ENCODE data around the gene GPR158. TPM values are rescaled to one million over a fixed set of nuclear protein-coding genes. Genes with fewer than 3 reads are reported as not detected.

The GPR158 gene
- total and polyA plus RNA-seq, 9 of the 15 experiments (the other 6 are each of a cell fraction or from before 2014, with no cell fraction given) = 4.0 to 7.6 (median 5.0) TPM

- TF ChIP-seq, protein P1, sequence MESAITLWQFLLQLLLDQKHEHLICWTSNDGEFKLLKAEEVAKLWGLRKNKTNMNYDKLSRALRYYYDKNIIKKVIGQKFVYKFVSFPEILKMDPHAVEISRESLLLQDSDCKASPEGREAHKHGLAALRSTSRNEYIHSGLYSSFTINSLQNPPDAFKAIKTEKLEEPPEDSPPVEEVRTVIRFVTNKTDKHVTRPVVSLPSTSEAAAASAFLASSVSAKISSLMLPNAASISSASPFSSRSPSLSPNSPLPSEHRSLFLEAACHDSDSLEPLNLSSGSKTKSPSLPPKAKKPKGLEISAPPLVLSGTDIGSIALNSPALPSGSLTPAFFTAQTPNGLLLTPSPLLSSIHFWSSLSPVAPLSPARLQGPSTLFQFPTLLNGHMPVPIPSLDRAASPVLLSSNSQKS (CRISPR knock-in tag; IDR thresholded peaks at IDR 0.05) = no peak
- peak; percentile 96 for TF ChIP-seq ELF1 (tag; IDR thresholded peaks at IDR 0.05)
- TF ChIP-seq, protein P2, sequence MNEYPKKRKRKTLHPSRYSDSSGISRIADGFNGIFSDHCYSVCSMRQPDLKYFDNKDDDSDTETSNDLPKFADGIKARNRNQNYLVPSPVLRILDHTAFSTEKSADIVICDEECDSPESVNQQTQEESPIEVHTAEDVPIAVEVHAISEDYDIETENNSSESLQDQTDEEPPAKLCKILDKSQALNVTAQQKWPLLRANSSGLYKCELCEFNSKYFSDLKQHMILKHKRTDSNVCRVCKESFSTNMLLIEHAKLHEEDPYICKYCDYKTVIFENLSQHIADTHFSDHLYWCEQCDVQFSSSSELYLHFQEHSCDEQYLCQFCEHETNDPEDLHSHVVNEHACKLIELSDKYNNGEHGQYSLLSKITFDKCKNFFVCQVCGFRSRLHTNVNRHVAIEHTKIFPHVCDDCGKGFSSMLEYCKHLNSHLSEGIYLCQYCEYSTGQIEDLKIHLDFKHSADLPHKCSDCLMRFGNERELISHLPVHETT (CRISPR knock-in tag; conservative IDR thresholded peaks at IDR 0.05 in 1 of 2, IDR thresholded peaks at IDR 0.05 in 1 of 2) = peak in 1 of 2 experiments; percentile 60; a peak in 1 of 4 replicates
- TF ChIP-seq, protein P3, sequence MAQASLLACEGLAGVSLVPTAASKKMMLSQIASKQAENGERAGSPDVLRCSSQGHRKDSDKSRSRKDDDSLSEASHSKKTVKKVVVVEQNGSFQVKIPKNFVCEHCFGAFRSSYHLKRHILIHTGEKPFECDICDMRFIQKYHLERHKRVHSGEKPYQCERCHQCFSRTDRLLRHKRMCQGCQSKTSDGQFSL (CRISPR knock-in tag; IDR thresholded peaks at IDR 0.05) = no peak
- TF ChIP-seq, protein P3 (tag; IDR thresholded peaks at IDR 0.05) = no peak
- TF ChIP-seq ZBTB40 (IDR thresholded peaks at IDR 0.05) = peak; percentile 84
- no peak for TF ChIP-seq ZBTB40 (CRISPR knock-in tag; IDR thresholded peaks at IDR 0.05)
- no peak for TF ChIP-seq RBM25 (IDR thresholded peaks at IDR 0.05; ENCODE audit: low read depth, low read length, severe bottlenecking)
- no peak for TF ChIP-seq U2AF2 (optimal IDR thresholded peaks at IDR 0.05; ENCODE audit: low read depth, low read length)
- TF ChIP-seq ZNF449 (CRISPR knock-in tag; IDR thresholded peaks at IDR 0.05) = no peak
- TF ChIP-seq TAF7 (tag; IDR thresholded peaks at IDR 0.05) = peak; percentile 68
- TF ChIP-seq ZNF197 (CRISPR knock-in tag; IDR thresholded peaks at IDR 0.05; ENCODE audit: low read depth) = no peak
Measured at GRCh38 chr10:25465582-25466372, 291.0 kb downstream of the GPR158 start (continued).
